ENCODE results near the gene HSPA1A.
"Not testable (repeated sequence)": the region's sequence is repeated elsewhere in the genome, so short reads cannot be mapped to it uniquely, and the experiment has no call there.

Gene HSPA1A

DNA sequence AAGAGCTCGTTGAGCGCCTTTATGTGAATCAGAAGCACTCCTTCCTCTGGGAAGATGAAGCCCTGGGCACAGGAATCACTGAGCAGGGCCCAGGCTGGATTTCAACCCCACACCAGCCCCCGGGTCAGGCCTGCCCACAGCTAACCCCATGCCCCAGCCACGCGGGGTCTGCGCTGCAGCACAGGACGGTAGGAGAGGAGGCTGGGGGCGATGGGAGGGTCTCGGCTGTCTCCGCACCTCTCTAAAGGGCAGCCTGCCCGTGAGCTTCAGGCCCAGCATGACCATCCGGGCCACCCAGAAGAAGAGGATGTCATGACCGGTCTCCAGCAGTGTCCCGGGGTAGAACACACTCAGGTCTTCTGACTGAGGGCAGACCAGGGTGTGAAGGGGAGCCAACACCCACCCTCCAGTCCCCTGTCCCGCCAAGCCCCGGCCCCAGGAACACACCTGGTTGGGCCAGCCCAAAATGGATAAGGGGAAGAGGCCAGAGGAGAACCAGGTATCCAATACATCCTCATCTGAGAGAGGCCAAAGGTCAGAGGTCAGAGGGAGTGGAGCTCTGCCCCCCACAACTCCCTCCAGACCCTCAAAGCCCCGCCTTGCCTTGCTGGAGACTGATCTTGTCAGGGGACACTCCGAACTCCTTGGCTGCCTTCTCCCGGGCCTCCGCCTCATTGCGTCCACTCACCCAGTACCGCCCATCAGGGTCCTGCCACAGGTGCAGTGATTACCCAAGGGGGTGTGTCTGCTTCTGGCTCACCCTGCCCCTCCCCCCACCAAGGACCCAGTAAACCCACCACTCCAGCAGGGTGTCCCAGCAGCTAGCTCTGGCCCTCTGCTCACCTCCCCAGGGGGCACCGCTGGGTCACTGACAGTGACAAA lies 33.9 kb upstream of the HSPA1A start:
- DNase-seq (ENCODE audit: low read depth in 2 of 2) = no peak

DNA sequence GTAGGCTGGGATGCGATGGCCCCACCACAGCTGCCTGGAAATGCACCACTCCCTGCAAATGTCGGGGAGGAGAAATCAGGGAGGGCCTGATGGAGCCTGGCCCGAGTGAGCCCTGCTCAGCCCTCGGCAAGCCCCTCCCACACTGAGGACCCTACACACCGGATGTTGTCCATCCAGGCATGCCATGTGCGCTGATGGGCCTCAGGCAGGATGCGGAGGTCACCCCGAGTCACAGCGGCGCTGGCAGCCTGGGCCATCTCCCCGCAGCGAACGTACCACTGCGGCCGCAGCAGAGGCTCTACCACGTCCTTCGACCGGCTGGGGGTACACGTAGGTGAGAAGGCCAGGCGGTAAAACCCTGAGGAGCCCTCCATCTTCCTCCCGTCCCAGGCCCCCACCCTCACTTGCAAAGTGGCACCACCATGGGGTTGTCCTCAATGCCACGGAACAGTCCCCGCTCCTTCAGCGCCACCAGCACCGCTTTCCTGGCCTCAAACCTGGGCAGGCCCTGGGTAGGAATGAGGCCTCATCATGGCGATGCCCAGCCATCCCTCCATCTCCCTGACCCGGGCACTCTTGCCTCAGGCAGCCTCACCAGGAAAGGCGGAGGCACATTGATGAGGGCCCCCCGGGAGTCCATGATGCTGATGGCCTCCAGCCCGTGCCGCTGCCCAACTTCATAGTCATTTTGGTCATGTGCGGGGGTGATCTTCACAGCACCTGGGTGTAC lies 33.1 kb upstream of the HSPA1A start:
- DNase-seq (ENCODE audit: low read depth in 2 of 2) = no peak

DNA sequence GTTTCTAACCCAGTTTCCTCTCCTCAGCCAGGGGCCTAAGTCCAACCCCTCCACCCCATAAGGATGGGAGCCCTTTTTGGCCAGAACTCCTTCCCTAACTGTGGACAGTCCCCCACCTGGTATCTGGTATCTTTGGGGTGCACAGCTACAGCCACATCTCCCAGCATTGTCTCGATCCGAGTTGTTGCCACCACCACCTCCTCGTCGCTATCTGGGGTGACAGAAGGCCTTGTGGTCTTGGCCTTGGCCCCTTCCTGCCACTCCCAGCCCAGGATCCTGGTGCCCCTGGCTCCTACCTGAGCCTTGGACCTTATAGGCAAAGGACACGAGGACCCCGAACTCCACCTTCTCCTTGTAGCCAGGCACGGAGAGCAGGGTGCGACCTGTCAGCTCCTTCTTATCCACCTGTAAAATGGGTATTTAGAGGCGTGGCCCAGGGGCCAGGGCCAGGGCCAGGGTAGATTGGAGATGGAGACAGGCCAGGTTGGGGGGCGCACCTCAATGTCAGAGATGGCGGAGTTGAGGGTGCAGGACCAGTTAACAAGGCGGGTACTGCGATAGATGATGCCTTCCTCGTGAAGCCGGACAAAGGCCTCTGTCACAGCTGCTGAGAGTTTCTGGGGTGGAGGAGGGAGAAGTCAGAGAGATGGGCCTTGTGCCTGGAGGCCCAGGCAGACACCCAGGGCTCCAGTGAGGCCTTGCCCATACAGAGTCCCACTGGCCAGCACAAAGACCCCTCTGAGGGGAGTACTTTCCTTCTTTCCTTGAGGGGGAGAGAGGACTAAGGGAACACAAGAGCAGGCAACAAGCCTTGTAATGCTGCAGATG lies 31.0 kb upstream of the HSPA1A start:
- DNase-seq (ENCODE audit: low read depth in 2 of 2) = no peak

DNA sequence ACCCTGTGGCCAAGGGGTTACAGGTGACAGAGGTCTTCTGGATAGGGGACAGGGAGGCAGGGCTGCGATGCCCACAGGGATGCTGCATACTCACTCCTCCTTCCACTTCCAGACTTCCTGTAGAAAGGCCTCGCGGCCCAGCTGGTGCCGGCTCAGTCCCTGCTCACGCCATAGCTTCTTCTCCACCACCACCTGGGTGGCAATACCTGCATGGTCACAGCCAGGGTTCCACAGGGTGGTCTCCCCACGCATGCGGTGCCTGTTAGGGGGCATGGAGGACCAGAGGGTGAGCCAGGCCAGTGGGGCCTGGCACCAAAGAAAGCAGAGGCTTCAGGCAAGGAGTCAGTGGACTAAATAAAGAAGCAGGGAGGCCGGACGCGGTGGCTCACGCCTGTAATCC lies 29.9 kb upstream of the HSPA1A start:
- DNase-seq (ENCODE audit: low read depth in 2 of 2) = no peak

DNA sequence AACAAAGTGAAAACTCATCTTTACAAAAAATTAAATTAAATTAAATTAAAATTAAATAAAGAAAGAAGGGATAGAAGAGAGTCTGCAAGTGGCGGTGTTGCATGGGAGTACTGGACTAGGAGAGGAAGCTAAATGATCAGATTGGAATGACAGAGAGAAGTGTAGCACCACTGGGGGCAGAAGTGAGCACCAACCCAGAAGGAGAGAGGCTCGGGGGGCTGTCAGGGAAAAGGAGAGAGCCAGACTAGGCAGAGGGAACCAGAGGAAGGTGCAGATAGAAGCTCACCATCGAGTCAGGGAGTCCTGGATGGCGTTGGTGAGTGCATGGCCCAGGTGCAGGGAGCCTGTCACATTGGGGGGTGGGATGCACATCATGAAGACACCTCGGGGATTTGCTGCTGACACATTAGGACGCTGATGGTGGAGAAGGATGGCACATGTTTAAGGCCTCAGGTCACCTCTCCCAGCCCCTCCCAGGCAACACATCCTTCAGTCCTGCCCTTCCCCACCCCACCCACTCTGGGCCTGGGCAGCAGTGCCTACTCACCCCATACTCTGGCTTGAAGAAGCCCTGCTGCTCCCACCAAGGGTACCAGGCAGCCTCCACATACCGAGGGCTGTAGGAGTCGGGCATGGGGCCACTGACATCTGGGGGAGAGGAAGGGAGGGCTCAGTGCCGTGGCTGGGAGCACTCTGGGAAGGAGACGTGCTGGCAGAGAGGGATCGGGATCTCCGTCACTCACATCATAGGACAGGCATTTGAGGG lies 23.8 kb upstream of the HSPA1A start:
- no peak for DNase-seq (ENCODE audit: low read depth in 2 of 2)

DNA sequence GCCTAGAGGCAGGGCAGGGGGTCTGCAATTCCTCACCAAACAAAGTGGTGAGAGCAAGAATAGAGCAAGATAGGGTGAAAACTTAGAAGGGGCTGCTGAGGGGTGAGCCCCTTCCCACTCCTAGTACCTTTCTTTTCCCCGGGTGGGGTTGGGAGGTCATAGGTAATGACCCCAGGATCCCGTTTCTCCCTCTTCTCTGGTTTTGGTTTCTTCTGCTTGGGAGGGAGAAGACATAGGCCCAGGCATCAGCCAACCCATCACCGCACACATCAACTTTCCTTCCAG lies 23.3 kb upstream of the HSPA1A start:
- DNase-seq (ENCODE audit: low read depth in 2 of 2) = no peak

DNA sequence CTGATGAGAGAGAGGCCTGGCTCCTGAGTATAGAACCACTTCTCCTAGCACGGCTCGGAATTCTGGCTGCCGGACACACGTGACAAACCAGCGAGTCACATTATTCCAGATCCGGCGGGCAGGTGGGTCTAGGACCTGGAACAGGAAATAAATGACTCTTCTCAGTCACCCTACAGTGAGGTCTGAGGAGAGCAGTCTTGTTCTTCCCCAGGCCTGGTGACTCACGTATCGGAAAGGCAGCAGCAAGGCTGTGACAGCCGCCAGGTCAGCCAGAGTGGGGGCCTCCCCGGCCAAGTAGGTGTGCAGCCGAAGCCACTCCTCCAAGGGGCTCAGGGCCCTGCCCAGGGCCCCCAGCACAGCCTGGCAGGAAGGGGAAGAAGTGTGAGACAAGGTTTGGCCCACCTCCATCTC lies 22.6 kb upstream of the HSPA1A start:
- no peak for DNase-seq (ENCODE audit: low read depth in 2 of 2)

DNA sequence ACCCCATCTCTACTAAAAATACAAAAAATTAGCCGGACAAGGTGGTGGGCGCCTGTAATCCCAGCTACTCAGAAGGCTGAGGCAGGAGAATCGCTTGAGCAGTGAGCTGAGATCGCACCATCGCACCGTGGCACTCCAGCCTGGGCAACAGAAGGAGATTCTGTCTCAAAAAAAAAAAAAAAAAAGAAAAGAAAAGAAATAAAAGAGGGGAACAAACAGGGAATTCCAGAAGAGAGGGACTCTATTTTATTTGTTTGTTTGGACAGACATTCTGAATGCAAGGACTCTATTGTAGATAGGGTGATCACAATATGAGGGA lies 21.5 kb upstream of the HSPA1A start:
- DNase-seq (ENCODE audit: low read depth in 2 of 2) = not testable (repeated sequence)

DNA sequence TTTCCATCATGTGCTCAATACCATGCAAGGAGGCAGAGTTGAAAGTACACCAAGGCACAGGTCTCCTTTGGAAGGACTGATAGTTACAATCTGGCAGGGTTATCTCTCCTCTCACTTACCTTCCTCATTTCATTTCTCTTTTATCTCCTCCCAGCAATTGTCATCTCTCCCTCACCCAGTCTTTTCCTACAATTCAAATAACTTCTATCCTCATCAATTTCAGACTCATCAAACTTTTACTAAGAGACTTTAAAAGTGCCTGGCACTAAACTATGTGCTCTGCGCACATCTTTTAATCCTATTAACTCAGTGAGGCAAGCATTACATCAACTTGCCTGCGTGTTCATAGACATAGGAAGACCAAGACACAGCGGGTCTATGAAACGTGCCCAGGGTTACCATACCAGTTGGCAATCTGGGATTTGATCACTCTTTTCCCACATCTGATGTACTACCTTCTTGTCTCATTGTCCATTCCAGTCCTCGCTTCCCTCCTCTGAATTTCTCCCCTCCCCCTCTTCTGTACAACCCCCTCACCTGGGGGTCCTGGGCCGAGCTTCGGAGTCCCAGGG lies 21.0 kb upstream of the HSPA1A start:
- DNase-seq (ENCODE audit: low read depth in 2 of 2) = no peak

DNA sequence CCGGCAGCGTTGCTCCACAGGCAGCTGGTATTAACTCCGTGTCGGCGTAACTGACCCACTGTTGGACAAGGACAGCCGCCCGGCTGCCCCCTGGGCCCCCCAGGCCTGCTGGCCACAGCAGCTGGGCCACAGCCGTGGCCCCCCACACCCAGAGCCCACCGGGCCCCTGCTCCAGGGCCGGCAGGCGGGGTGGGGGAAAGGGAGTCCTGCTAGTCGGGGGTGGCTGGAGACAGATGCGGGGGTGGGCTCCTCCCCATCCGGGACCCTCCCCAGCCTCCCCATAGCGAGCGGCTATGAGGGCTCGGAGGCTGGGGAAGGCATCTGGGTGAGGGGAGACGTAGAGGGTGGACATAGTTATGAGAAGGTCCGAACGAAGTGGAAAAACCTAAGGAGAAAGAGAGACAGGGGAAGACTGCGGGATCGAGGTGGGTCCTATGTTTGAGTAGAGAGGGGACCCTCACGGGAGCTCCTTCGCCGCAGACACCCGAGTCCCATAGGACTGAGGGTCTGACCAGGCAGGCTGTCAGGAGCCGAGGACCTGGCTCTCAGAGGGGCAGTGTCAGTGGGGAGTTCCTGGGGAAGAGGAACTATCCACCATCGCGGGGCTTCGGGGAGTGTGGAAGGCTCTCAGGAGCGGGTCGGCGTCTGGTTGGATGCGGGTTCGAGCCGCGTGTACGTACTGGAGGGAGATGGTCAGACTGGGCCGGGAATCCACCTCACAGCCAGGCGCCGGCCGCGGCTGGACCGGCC lies 20.3 kb upstream of the HSPA1A start:
- DNase-seq (ENCODE audit: low read depth in 2 of 2) = no peak

DNA sequence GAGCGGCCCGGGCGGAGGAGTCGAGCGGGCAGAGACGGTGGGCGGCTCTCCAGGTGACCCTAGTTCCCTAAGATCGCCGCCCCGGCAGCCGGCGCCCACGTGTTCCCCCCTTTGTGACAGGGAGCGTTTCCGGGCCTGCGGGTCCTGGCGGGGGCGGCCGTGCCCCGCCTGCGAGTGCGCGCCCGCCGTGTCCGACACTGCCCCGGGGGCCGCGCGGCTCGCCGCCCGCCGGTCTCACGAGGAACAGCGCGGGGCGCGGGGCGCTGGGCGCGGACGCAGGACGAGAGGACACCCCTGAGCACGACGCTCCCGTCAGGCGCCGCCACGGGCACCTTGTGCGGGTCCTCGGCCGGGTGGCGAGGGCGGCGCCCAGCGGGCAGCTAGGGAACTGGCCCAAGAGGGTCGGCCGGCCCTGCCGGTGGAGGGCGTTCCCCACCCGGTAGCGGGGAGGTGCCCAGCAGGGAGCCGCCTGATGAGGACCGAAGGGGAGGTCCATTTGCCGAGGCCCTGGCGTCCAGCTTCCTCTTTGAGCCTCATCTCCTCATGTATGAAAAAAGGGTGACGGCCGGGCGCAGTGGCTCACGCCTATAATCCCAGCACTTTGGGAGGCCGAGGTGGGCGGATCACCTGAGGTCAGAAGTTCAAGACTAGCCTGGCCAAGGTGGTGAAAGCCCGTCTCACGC lies 19.6 kb upstream of the HSPA1A start, which contains the start of gene VARS1:
TSS of gene VARS1 (minus strand) at position 137 of the 683 bp plus-strand sequence. CDS start 535 bp downstream, outside the sequence.
- peak; percentile 82 to 85 for DNase-seq (ENCODE audit: low read depth in 2 of 2)

DNA sequence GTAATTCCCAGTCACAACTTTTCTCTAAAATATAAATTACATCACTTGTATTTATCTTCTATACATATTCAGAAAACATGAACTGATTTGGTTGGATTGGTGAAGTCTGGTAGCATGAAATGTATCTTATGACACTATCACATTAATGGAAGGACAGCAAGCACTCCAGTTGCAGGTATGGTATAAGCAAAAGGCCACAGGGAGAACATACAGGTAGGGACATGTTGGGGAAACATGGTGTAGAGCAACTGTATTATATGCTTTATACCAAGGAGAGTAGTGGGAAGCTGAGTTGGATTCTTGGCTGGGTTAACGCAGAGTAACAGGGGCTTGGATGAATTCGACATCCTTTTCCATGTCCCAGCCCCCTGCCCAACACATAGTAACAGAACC lies 18.4 kb upstream of the HSPA1A start:
- no peak for DNase-seq (ENCODE audit: low read depth in 2 of 2)

DNA sequence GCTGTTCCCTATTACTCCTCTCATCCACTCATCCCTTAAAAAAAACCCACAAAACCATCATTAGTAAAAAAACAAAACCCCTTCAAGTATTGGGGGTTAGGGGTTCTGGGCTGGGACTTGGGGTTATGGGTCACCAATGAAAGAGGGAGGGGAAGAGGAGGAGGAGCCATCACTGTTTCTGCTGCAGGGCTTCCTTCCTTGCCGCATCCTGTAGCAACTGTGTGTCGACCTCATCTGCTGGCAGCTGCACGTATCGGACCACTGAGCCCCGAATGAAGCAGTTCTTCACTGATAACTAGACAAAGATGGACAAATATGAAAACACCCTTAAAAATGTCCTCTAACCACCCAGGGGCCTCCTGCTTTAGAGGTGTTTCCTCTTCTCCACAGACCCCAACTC lies 17.8 kb upstream of the HSPA1A start:
- DNase-seq (ENCODE audit: low read depth in 2 of 2) = no peak

DNA sequence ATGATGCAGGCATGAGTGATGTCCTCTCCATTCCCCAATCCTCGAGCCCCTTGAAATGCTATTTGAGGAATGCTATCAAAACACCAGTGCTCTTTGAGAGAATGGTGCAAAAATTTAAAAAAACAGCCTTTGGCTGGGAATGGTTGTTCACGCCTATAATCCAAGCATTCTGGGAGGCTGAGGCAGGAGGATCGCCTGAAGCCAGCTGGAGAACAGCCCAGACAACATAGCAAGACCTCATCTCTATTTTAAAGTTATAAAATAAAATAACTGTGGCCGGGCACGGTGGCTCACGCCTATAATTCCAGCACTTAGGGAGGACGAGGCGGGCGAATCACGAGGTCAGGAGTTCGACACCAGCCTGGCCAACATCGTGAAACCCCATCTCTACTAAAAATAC lies 15.6 kb upstream of the HSPA1A start:
- no peak for DNase-seq (ENCODE audit: low read depth in 2 of 2)

DNA sequence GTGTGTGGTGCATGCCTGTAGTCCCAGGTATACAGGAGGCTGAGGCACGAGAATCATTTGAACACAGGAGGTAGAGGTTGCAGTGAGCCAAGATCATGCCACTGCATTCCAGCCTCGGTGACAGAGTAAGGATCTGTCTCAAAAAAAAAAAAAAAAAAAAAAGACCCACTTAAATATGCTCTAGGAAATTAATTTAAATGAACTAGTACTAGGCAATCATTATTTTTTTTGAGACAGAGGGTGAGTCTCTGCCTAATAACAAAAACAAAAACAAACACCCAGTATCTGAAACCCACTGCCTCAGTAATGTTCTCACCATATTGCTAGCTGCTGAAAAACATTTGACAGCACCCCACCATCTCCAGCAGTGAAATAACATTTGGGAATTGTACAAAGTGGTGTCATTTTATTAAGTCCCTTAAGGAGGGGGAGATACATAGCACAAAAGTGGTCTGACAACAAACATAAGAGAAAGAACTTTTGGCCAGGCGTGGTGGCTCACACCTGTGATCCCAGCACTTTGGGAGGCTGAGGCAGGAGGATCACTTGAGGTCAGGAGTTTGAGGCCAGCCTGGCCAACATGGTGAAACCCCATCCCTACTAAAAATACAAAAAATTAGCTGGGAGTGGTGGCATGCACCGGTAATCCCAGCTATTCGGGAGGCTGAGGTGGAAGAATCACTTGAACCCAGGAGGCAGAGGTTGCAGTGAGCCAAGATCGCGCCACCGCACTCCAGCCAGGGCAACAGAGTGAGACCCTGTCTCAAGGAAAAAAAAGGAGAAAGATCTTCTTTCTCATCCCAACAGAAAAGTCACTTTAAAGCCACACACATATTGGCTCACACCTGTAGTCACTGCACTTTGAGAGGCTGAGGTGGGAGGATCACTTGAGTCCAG lies 14.1 kb upstream of the HSPA1A start:
- DNase-seq (ENCODE audit: low read depth in 2 of 2) = not testable (repeated sequence)

DNA sequence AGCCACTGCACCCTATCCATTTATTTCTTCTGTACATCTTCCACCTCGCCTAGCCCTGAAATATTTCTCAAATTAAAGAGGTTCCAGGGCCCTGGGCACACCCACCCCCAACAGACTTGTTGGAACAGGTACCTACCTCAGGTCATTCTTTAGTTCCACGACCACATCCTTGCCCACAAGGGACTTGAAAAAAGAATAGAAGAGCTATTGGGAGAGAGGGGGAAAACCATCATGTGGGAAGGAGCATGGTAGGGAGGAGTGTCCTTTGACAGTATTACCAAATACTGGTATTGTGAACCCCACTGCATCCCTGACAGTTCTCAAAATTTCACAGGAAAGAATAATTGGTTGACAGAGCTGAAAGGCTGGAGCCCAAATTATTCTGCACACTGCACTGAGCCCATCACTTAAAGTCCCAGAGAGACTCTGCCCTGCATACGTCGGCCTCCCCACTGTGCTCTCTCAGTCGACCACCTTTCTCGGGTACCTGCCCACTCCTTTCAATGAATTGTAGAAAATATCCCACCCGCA lies 9.3 kb upstream of the HSPA1A start:
- DNase-seq (ENCODE audit: low read depth in 2 of 2) = no peak

DNA sequence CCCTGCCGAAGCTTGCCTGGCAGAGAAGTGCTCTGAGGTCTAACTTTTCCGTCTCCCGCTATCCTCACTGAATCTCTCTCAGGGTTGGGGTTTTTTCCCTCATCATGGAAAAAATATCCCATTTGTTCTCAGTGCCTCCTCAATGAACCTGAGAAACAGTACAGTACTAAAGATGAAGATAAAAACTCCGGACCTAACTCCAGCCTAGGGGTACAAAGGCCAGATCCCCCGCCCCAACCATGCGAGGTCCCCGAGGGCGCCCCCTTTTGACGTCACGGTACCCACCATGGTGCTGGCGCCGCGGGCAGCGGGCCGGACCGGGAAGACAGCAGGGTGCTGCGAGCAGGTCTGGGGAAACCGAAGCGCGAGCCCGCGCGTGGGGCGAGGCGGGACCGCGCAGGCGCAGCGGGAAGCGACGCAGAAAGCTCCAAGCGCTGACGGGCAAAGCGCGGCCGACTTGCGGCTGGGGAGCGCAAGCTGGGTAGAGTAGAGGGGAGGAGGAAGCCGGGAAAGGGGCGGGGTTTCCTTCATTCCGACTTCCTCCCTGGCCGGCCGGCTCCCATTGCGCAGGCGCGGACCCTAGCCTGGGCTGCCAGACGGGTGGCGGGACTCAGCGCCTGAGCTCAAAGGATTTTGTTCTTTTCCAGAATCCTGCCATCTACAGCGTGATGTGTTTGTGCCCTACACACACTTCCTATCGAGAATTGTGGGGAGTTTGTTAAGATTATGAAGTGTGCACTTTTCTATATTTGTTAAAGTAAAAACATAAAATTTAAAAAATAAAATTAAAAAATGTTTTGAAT lies 8.7 kb upstream of the HSPA1A start, which contains the start of gene LSM2:
TSS of gene LSM2 (minus strand) at position 497 of the 803 bp plus-strand sequence. CDS start at position 288, 209 bp downstream.
- peak; percentile 95 to 96 for DNase-seq (ENCODE audit: low read depth in 2 of 2)

DNA sequence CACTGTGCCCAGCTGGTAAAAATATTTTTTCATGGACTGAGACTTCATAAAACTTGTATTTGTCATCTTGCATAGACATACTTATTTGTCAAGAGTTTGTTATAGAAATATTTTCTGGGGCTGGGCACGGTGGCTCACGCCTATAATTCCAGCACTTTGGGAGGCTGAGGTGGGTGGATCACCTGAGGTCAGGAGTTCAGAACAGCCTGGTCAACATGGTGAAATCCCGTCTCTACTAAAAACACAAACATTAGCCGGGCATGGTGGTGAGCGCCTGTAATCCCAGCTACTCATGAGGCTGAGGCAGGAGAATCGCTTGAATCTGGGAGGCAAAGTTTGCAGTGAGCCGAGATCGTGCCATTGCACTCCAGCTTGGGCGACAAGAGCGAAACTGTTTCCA lies 6.7 kb upstream of the HSPA1A start:
- not testable (repeated sequence) for DNase-seq (ENCODE audit: low read depth in 2 of 2)

Measured in stimulated activated CD8-positive, alpha-beta memory T cell treated with anti-CD3 and anti-CD28 coated beads, Interleukin-15, amount 100 ng/mL, for 48 hours (primary cell).